Measurements from ENCODE around the gene SCO2. TPM values are rescaled to one million over a fixed set of nuclear protein-coding genes. Genes with fewer than 3 reads are reported as not detected.
A peak's percentile ranks its signal among the peaks of the same experiment; 100 is the strongest.

SCO2 gene
- total and polyA plus RNA-seq, 2 of the 13 experiments (the other 11 are each of a cell fraction or from before 2014, with no cell fraction given), result 0.32 to 3.7 TPM

GRCh38 chr22:50507421-50507990 is 17.9 kb downstream of the SCO2 start, which contains the start of gene LMF2 (continued):
- TF ChIP-seq ZNF33B (CRISPR knock-in tag; IDR thresholded peaks at IDR 0.05) (no peak), KDM2A (CRISPR knock-in tag; IDR thresholded peaks at IDR 0.05; ENCODE audit: borderline replicate concordance, low read depth) (no peak), KDM5A (IDR thresholded peaks at IDR 0.05; ENCODE audit: borderline replicate concordance, low read length) (no peak), ZBTB25 (CRISPR knock-in tag; IDR thresholded peaks at IDR 0.05) (peak; percentile 49; the same call in 1 of the 2 replicates), ZBTB20 (CRISPR knock-in tag; IDR thresholded peaks at IDR 0.05; ENCODE audit: borderline replicate concordance, low read depth) (no peak), ZNF773 (CRISPR knock-in tag; IDR thresholded peaks at IDR 0.05; ENCODE audit: borderline replicate concordance) (no peak), SCMH1 (CRISPR knock-in tag; IDR thresholded peaks at IDR 0.05; ENCODE audit: borderline replicate concordance) (no peak), BHLHE40 (IDR thresholded peaks at IDR 0.05; ENCODE audit: low read length) (no peak), SIN3A (IDR thresholded peaks at IDR 0.05; ENCODE audit: borderline replicate concordance, low read depth, low read length) (peak; percentile 89; the same call in 1 of the 2 replicates), NR1H2 (CRISPR knock-in tag; IDR thresholded peaks at IDR 0.05; ENCODE audit: borderline replicate concordance, low read depth) (no peak), ZSCAN21 (CRISPR knock-in tag; IDR thresholded peaks at IDR 0.05; ENCODE audit: borderline replicate concordance) (peak; percentile 8; the same call in 1 of the 2 replicates), RFX5 (IDR thresholded peaks at IDR 0.05; ENCODE audit: low read depth, low read length) (no peak), ZNF281 (CRISPR knock-in tag; IDR thresholded peaks at IDR 0.05; ENCODE audit: borderline replicate concordance) (peak; percentile 21; the same call in 1 of the 2 replicates), SETDB1 (CRISPR knock-in tag; IDR thresholded peaks at IDR 0.05; ENCODE audit: borderline replicate concordance) (no peak), ZSCAN5A (CRISPR knock-in tag; IDR thresholded peaks at IDR 0.05; ENCODE audit: borderline replicate concordance) (no peak), ZNF367 (CRISPR knock-in tag; IDR thresholded peaks at IDR 0.05; ENCODE audit: borderline replicate concordance) (no peak), ZNF678 (CRISPR knock-in tag; IDR thresholded peaks at IDR 0.05) (no peak), ZNF792 (CRISPR knock-in tag; IDR thresholded peaks at IDR 0.05) (0 out of 2 replicates have a peak, but pooled peaks have one; percentile 41), KLF9 (CRISPR knock-in tag; IDR thresholded peaks at IDR 0.05; ENCODE audit: low read depth) (no peak), ATF4 (CRISPR knock-in tag; IDR thresholded peaks at IDR 0.05) (no peak), ZFX (CRISPR knock-in tag; IDR thresholded peaks at IDR 0.05; ENCODE audit: low read depth) (peak; percentile 93), ZNF629 (CRISPR knock-in tag; conservative IDR thresholded peaks at IDR 0.05) (no peak), CENPX (CRISPR knock-in tag; IDR thresholded peaks at IDR 0.05) (no peak)

All from HepG2 (cell line).